Mesenchymal stem cell (in vitro differentiated cells and primary cell): Measurements from ENCODE around the gene NKAP.

ENCODE experiments used
- DNase-seq: peaks from one replicate; pipeline ENCODE4 v3.0.0-alpha.2; 2013
- H2AFZ ChIP-seq: one replicate; pipeline ENCODE4 v1.6.1; 2013; ENCODE audit warnings: low read depth, mild to moderate bottlenecking, control low read depth, inconsistent platforms, low read length, moderate library complexity
- H2AK5ac ChIP-seq: 2 replicates; pipeline ENCODE4 v1.6.1; 2013; ENCODE audit warnings: low read length, moderate library complexity, mild to moderate bottlenecking, inconsistent platforms; ENCODE audit not compliant: severe bottlenecking
- H2BK120ac ChIP-seq: one replicate; pipeline ENCODE4 v1.6.1; 2013; ENCODE audit warnings: low read depth, mild to moderate bottlenecking, inconsistent platforms, low read length, moderate library complexity
- H2BK12ac ChIP-seq, 2 experiments: one replicate each; pipeline ENCODE4 v1.6.1; 2013; ENCODE audit warnings: inconsistent platforms in 2 of 2, low read length in 2 of 2, mild to moderate bottlenecking in 2 of 2, moderate library complexity in 2 of 2, control low read depth in 1 of 2
- H2BK15ac ChIP-seq: one replicate; pipeline ENCODE4 v1.6.1; 2013; ENCODE audit warnings: mild to moderate bottlenecking, low read depth, inconsistent platforms; ENCODE audit not compliant: poor library complexity, severe bottlenecking
- H2BK5ac ChIP-seq: 2 replicates; pipeline ENCODE4 v1.6.1; 2013; ENCODE audit warnings: low read depth, mild to moderate bottlenecking, low read length, control low read depth, inconsistent platforms; ENCODE audit not compliant: poor library complexity, severe bottlenecking
- H3K14ac ChIP-seq, 2 experiments: one replicate each; pipeline ENCODE4 v1.6.1; 2013; ENCODE audit warnings: inconsistent platforms in 2 of 2, low read length in 2 of 2, control low read depth in 1 of 2, mild to moderate bottlenecking in 1 of 2, moderate library complexity in 1 of 2
- H3K18ac ChIP-seq, 2 experiments: one replicate each; pipeline ENCODE4 v1.6.1; 2013; ENCODE audit warnings: inconsistent platforms in 2 of 2, low read length in 2 of 2, control low read depth in 1 of 2, low read depth in 1 of 2, mild to moderate bottlenecking in 1 of 2
- H3K23ac ChIP-seq, 2 experiments: one replicate each; pipeline ENCODE4 v1.6.1; 2013; ENCODE audit warnings: inconsistent platforms in 2 of 2, low read length in 2 of 2, mild to moderate bottlenecking in 2 of 2, moderate library complexity in 2 of 2, control low read depth in 1 of 2
- H3K27ac ChIP-seq: 2 replicates; pipeline ENCODE4 v1.5.1; 2013; ENCODE audit warnings: mild to moderate bottlenecking, moderate library complexity, low read length, control low read depth, inconsistent platforms; ENCODE audit not compliant: poor library complexity, severe bottlenecking
- H3K27me3 ChIP-seq, 2 experiments: 2 replicates each; pipeline versions ENCODE4 v1.6.1 to v1.7.0; 2013; ENCODE audit warnings: low read length in 2 of 2, mild to moderate bottlenecking in 2 of 2, moderate library complexity in 2 of 2, control low read depth in 1 of 2, inconsistent platforms in 1 of 2; ENCODE audit not compliant: control insufficient read depth in 1 of 2, insufficient read depth in 1 of 2
- H3K36me3 ChIP-seq, 2 experiments: 2 replicates each; pipeline versions ENCODE4 v1.6.1 to v1.7.0; 2013; ENCODE audit warnings: low read length in 2 of 2, control low read depth in 1 of 2, inconsistent platforms in 1 of 2, low read depth in 1 of 2, mild to moderate bottlenecking in 1 of 2; ENCODE audit not compliant: insufficient read depth in 2 of 2, control insufficient read depth in 1 of 2
- H3K4ac ChIP-seq, 2 experiments: one replicate each; pipeline ENCODE4 v1.6.1; 2013; ENCODE audit warnings: inconsistent platforms in 2 of 2, low read length in 2 of 2, mild to moderate bottlenecking in 2 of 2, moderate library complexity in 2 of 2, control low read depth in 1 of 2, low read depth in 1 of 2
- H3K4me1 ChIP-seq: 2 replicates; pipeline ENCODE4 v1.6.1; 2013; ENCODE audit warnings: low read depth, low read length, control low read depth; ENCODE audit not compliant: control insufficient read depth, insufficient read depth
- H3K4me2 ChIP-seq: 2 replicates; pipeline ENCODE4 v1.6.1; 2013; ENCODE audit warnings: low read length, mild to moderate bottlenecking, inconsistent platforms; ENCODE audit not compliant: poor library complexity, severe bottlenecking
- H3K4me3 ChIP-seq, 2 experiments: 2 replicates each; pipeline versions ENCODE4 v1.5.1 to v1.7.0; 2013; ENCODE audit warnings: low read length in 2 of 2, mild to moderate bottlenecking in 2 of 2, control low read depth in 1 of 2, low read depth in 1 of 2; ENCODE audit not compliant: insufficient read depth in 1 of 2
- H3K79me1 ChIP-seq: replicated peaks from 2 replicates; pipeline ENCODE4 v1.6.1; 2013; ENCODE audit warnings: mild to moderate bottlenecking, control low read depth, low read length, inconsistent platforms; ENCODE audit not compliant: poor library complexity, severe bottlenecking
- H3K9ac ChIP-seq: 2 replicates; pipeline ENCODE4 v1.7.0; 2013; ENCODE audit warnings: mild to moderate bottlenecking, low read length, moderate library complexity
- H3K9me3 ChIP-seq: 2 replicates; pipeline ENCODE4 v1.7.0; 2013; ENCODE audit warnings: mild to moderate bottlenecking, low read length; ENCODE audit not compliant: control insufficient read depth
- H4K8ac ChIP-seq: one replicate; pipeline ENCODE4 v1.6.1; 2013; ENCODE audit warnings: inconsistent platforms, mild to moderate bottlenecking, low read length, moderate library complexity
- H4K91ac ChIP-seq: one replicate; pipeline ENCODE4 v1.6.1; 2013; ENCODE audit warnings: mild to moderate bottlenecking, low read length, inconsistent platforms
- WGBS: methylation state at CpG from one replicate; pipeline ENCODE4 v1.1.7; 2013; ENCODE audit warnings: mixed read lengths; 5-methylcytosine and 5-hydroxymethylcytosine counted together

NKAP gene

DNA sequence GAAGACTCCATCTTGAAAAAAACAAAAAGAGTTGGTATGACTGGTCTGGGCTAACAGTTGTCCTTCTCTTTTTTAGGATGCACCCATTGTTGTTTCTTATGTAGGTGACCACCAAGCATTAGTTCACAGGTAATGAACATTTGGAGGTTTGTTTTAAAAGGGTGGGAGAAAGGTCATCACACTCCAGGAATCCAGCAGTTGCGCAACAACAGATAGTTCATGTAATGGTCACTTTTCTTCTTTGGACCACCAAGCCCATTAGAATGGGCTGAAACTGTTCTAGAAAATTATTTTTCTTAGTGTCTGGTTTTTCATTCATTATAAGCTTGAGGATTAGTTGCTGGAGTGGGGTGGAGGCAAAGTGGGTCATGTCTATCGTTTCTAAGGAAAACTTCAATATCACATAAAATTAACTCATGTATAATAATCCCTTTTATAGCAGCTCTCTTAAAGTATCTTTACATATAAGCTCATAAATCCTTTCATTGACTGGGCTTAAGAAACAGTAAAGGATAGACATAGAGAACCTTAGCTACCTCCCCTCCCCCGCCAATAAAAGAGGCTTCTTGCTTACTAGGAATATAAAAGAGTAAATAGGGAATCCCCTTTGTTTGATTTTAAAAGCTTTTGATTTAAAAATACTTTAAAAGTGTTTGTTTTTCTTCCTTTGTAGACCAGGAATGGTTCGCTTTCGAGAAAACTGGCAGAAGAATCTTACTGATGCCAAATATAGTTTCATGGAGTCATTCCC is 23.5 kb downstream of the NKAP start:
- no peak overlapping the region for H3K18ac ChIP-seq

DNA sequence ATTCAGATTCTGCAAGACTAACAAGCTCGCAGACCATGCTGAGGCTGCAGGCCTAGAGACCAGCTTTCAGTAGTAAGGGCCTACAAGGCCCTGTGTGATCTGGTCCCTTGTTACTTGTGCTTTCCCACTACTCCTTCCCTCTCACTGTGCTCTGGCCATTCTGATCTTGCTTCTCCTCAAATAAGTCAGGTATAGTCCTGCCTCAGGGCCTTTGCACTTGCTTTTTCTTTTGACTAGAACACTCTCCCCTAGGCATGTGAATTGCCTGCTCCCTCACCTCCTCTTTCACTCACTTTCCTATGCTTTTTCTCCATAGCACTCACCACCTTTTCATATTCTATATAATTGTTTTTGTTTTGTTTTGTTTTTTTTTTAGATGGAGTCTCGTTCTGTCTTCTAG is 25.7 kb downstream of the NKAP start:
- no peaks in the 10 kb centered on the region for H3K27me3 ChIP-seq
- H3K4ac ChIP-seq: no peak overlapping the region
- H3K9ac ChIP-seq: no peak overlapping the region
- no peak overlapping the region for H3K27ac ChIP-seq
- H3K4me3 ChIP-seq: no peak overlapping the region
- no peak overlapping the region for H2BK120ac ChIP-seq
- H3K4me2 ChIP-seq: no peak overlapping the region
- DNase-seq: no peak
- H2BK5ac ChIP-seq: no peak overlapping the region
- H2BK12ac ChIP-seq: no peak overlapping the region
- 88% methylated on average over 2 of the region's 2 CpGs for WGBS
- H2AFZ ChIP-seq: no peak overlapping the region
- no peak overlapping the region for H4K8ac ChIP-seq
- H3K14ac ChIP-seq: no peak overlapping the region
- no peak overlapping the region for H2BK15ac ChIP-seq
- H4K91ac ChIP-seq: no peak overlapping the region
- H3K9me3 ChIP-seq: no peaks in the 10 kb centered on the region
- H3K36me3 ChIP-seq: no peaks in the 10 kb centered on the region
- H3K4me1 ChIP-seq: no peaks in the 10 kb centered on the region
- H3K79me1 ChIP-seq: no peaks in the 10 kb centered on the region
- no peak overlapping the region for H2AK5ac ChIP-seq
- no peak overlapping the region for H3K18ac ChIP-seq
- H3K23ac ChIP-seq: no peak overlapping the region

More for the DNA sequence above, 23.5 kb downstream of the NKAP start:
- H4K8ac ChIP-seq: no peak overlapping the region
- DNase-seq: no peak
- H3K4ac ChIP-seq: no peak overlapping the region
- no peaks in the 10 kb centered on the region for H3K4me1 ChIP-seq
- H4K91ac ChIP-seq: no peak overlapping the region
- H3K4me3 ChIP-seq: no peak overlapping the region
- no peak overlapping the region for H2AFZ ChIP-seq
- H3K4me2 ChIP-seq: no peak overlapping the region
- no peak overlapping the region for H3K23ac ChIP-seq
- WGBS: no CpG with 5 or more reads among the region's 5 CpGs
- H3K79me1 ChIP-seq: no peaks in the 10 kb centered on the region
- H2BK15ac ChIP-seq: no peak overlapping the region
- no peak overlapping the region for H3K14ac ChIP-seq
- H2BK120ac ChIP-seq: no peak overlapping the region
- no peak overlapping the region for H2BK5ac ChIP-seq
- H3K36me3 ChIP-seq: peaks cover 2% of the 10 kb centered on the region in 2 experiments
- no peaks in the 10 kb centered on the region for H3K27me3 ChIP-seq
- H2BK12ac ChIP-seq: no peak overlapping the region
- no peak overlapping the region for H3K9ac ChIP-seq
- H3K27ac ChIP-seq: no peak overlapping the region
- H2AK5ac ChIP-seq: no peak overlapping the region
- H3K9me3 ChIP-seq: no peaks in the 10 kb centered on the region

GRCh38 chrX:119916310-119916709 is 27.2 kb downstream of the NKAP start:
- Histone ChIP-seq H3K27me3 (no peaks in the 10 kb centered on the region), H3K14ac (no peak overlapping the region), H3K18ac (no peak overlapping the region), H3K4ac (no peak overlapping the region), H3K4me1 (no peaks in the 10 kb centered on the region), H3K9ac (no peak overlapping the region), H3K4me3 (no peak overlapping the region), H3K23ac (no peak overlapping the region), H3K9me3 (no peaks in the 10 kb centered on the region), H2AFZ (no peak overlapping the region), H3K4me2 (no peak overlapping the region), H2BK15ac (no peak overlapping the region), H2BK12ac (no peak overlapping the region), H2AK5ac (no peak overlapping the region), H2BK120ac (no peak overlapping the region), H2BK5ac (no peak overlapping the region), H4K91ac (no peak overlapping the region), H3K36me3 (no peaks in the 10 kb centered on the region), H4K8ac (no peak overlapping the region), H3K79me1 (no peaks in the 10 kb centered on the region), H3K27ac (no peak overlapping the region)
- no peak for DNase-seq
- WGBS: 90% methylated on average over 4 of the region's 5 CpGs

- no peaks in the 10 kb centered on the region for H3K4me1 ChIP-seq
- DNase-seq: no peak
- 40% methylated on average over 1 of the region's 1 CpG for WGBS
- no peak overlapping the region for H3K4me2 ChIP-seq
- no peak overlapping the region for H2BK120ac ChIP-seq
- no peak overlapping the region for H2BK5ac ChIP-seq
- H4K8ac ChIP-seq: no peak overlapping the region
- H2AFZ ChIP-seq: no peak overlapping the region
- no peaks in the 10 kb centered on the region for H3K36me3 ChIP-seq
- no peaks in the 10 kb centered on the region for H3K27me3 ChIP-seq
- no peak overlapping the region for H3K4ac ChIP-seq
- H3K14ac ChIP-seq: no peak overlapping the region
- H3K9me3 ChIP-seq: no peaks in the 10 kb centered on the region
- no peak overlapping the region for H3K4me3 ChIP-seq
- no peak overlapping the region for H3K27ac ChIP-seq
- no peak overlapping the region for H3K18ac ChIP-seq
- no peak overlapping the region for H2BK12ac ChIP-seq
- H3K9ac ChIP-seq: no peak overlapping the region
- no peak overlapping the region for H4K91ac ChIP-seq
- no peak overlapping the region for H2BK15ac ChIP-seq
- H3K79me1 ChIP-seq: no peaks in the 10 kb centered on the region
- H2AK5ac ChIP-seq: no peak overlapping the region
- H3K23ac ChIP-seq: no peak overlapping the region
Observed at GRCh38 chrX:119900976-119901375, 42.6 kb downstream of the NKAP start.
